Fibroblast of skin of left biceps (primary cell): ENCODE results near the gene PDGFRA.
"Not testable (repeated sequence)": the region's sequence is repeated elsewhere in the genome, so short reads cannot be mapped to it uniquely, and the experiment has no call there.

Experiments
- DNase-seq, 2 experiments: peaks; one replicate each; pipeline ENCODE4 v3.0.0-alpha.2; 2013; ENCODE audit warnings: low read depth in 2 of 2

Gene PDGFRA

DNA sequence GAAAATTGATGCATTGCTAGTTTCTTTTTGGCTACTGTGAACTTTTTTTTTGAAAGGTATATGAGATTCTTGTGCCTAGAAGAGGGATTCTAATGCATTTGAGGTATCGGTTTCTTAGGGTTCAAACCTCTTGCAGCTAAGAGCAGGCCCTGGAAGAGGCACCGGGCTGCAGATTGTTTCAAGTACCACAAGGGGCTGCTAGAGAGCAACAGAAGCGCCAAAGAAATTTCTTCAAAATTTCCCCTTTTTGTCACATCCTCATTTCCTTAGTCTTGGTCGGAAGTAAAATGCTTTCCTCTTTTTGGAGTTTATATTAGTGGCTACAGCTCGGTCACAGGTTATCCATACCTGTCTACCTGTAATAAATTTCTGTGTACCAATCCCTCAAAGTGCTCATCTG, 89.8 kb downstream of the PDGFRA start:
- peak in 1 of 2 experiments; percentile 11 for DNase-seq

- DNase-seq = no peak
Measured at GRCh38 chr4:54320826-54321685, 92.0 kb downstream of the PDGFRA start.

- DNase-seq = peak; percentile 9 to 17
Measured at GRCh38 chr4:54322818-54323417, 93.8 kb downstream of the PDGFRA start.

DNA sequence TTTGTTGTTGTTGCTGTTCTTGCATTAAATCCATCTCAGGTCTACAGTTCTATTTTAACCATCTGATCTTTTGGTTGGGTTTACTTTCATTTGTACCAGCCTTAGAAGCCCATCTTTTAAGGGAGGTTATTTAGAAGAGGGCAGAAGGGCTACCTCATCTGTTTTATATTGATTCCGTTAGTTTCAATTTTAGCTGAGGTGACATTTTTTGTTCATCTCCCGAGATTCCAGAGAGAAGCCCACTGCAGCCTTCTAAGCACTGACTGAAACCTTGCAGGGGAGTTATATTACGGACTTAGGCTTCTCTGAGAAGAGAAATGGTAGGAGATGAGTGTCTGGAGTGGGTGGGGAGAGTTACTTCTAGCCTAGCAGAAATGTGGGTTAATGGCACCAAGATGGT, 101.8 kb downstream of the PDGFRA start:
- no peak for DNase-seq

GRCh38 chr4:54332542-54332941, 103.4 kb downstream of the PDGFRA start:
- DNase-seq = no peak

- DNase-seq = no peak
Measured at GRCh38 chr4:54333657-54334056, 104.6 kb downstream of the PDGFRA start.

DNA sequence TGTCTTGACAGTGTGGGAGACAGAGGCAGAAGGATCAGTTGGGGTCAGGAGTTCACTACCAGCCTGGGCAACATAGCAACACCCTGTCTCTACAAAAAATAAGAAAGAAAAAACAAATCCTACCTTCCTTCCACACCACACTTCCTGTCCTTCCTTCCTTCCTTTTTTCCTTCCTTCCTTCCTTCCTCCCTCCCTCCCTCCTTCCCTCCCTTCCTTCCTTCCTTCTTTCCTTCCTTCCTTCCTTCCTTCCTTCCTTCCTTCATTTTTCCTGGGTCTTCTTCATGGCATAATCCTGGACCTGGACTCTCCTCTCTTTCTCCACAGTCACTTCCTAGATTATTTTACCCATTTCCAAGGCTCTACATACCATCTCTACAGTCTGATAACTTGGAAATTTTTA, 105.7 kb downstream of the PDGFRA start:
- not testable (repeated sequence) for DNase-seq

- no peak for DNase-seq
Measured at GRCh38 chr4:54337009-54337408, 107.9 kb downstream of the PDGFRA start.

- not testable (repeated sequence) for DNase-seq
Measured at GRCh38 chr4:54342067-54342466, 113.0 kb downstream of the PDGFRA start.
